Left lung (tissue), 10 donors: ENCODE data around the gene VOPP1. TPM values are rescaled to one million over a fixed set of nuclear protein-coding genes. Genes with fewer than 3 reads are reported as not detected.

Source experiments
- ATAC-seq: fragments of 200-7000 bp; cut with Tn5 transposase; one replicate; pipeline ENCODE4 v1.9.1; 2020; ENCODE audit warnings: moderate library complexity
- DNase-seq, 4 donors: peaks; one replicate each; pipeline ENCODE4 v3.0.0-alpha.2; 2013 to 2020
- H3K27ac ChIP-seq, 2 donors: fragments of 200-600 bp; sonication (generic) in 1 of 2; one replicate each; pipeline versions ENCODE4 v1.5.0 to v1.8.0; 2020 to 2021
- H3K27me3 ChIP-seq, 2 donors: fragments of 200-600 bp; sonication (generic) in 1 of 2; one replicate each; pipeline versions ENCODE4 v1.5.0 to v1.8.0; 2020 to 2021
- H3K36me3 ChIP-seq, 2 donors: fragments of 200-600 bp; sonication (generic) in 1 of 2; one replicate each; pipeline versions ENCODE4 v1.5.0 to v1.8.0; 2020 to 2021
- H3K4me1 ChIP-seq, 2 donors: fragments of 200-600 bp; one replicate each; pipeline ENCODE4 v1.8.0; 2021
- H3K4me3 ChIP-seq, 2 donors: fragments of 200-600 bp; sonication (generic) in 1 of 2; one replicate each; pipeline versions ENCODE4 v1.5.0 to v1.8.0; 2020 to 2021; ENCODE audit warnings: mild to moderate bottlenecking in 1 of 2
- H3K9me3 ChIP-seq, 2 donors: fragments of 200-600 bp; sonication (generic) in 1 of 2; one replicate each; pipeline versions ENCODE4 v1.5.0 to v1.8.0; 2020 to 2021
- intact Hi-C, 2 donors: fragments of 100-400 bp; cut with DNase I; formaldehyde crosslinking; loops; one replicate each; pipeline versions ENCODE4 v1.11.2 to v1.14.2; 2022
- polyA plus RNA-seq, 6 donors: library from polyadenylated mRNA; unstranded; fragments of 120-200 nt; gene quantifications; one replicate each; pipeline ENCODE4 v1.2.1, GENCODE V29; 2013; ENCODE audit not compliant: insufficient read length in 6 of 6
- total RNA-seq, 2 donors: library from RNA; stranded (reverse); fragmentation: NEBNext Ultra II Directional; extraction: Animal tissue kit (Norgen Biotek cat#: 25700); gene quantifications; one replicate each; pipeline ENCODE4 v1.2.1, GENCODE V29; 2021
- TF ChIP-seq, protein P1 (sequence below), 2 donors: fragments of 200-600 bp; sonication (generic) in 1 of 2; IDR thresholded peaks; one replicate each; pipeline versions ENCODE4 v1.5.0 to v1.8.0; 2021; ENCODE audit warnings: antibody characterized with exemption in 2 of 2
- donor health status: DM: no; HTN: yes; CAD: no.
- donor health status: DM: no; HTN: no; CAD: no.

Gene VOPP1
- total and polyA plus RNA-seq, 8 donors = 35.4 to 68.5 (median 40.4) TPM

DNA sequence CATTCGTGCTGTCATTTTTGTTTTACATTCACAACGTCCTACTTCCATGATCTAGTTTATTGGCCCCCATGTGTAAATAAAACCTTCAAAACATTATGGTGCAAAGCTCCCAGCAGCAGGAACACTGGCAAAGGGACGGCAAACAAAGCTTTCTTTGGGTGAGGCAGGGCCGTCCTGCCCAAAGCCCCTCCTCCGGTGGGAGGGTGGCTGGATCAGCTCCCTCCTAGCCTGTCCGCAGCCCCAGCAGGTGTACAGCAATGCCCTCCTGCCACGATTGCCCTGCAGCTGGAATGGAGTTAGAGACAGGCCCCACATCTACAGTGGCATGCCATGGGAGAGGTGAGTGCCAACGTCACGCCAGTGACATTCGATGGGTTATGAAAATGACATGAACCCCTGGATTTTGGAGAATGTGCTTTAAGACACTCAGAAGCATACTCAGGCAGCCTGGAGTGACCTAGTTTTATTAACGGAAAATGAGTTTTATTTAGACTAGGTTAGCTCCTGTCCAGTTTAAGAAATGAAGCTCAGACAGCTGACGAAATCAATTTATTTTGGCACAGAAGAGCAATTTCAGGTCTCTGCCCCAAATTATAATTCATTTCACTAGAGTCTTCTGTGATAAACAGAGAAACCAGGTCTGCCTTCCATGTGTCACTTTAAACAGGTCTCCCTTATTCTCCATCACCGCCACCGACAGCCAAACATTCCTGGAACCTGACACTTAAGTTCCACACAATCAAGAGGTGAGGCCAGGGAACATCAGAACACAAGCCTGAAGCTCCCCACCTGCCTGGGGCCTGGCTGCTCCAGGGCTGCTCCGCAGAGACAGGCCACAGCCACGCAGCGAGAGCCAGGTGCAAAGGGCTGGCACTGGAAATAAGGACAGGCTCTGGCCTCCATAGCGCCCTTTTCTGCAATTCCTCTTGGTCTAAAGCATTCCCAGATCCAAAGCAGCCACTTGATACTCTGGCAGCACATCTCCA lies 50.1 kb downstream of the VOPP1 start:
- intact Hi-C loops = no loop called here
- ATAC-seq (no peak), DNase-seq (no peak)
- no peaks in the 10 kb centered on the region for H3K9me3 ChIP-seq
- peaks cover 0 to 12% of the 10 kb centered on the region in 2 donors for H3K4me1 ChIP-seq
- H3K27me3 ChIP-seq = no peaks in the 10 kb centered on the region
- no peak overlapping the region for H3K27ac ChIP-seq
- H3K36me3 ChIP-seq = peaks cover 0 to 32% of the 10 kb centered on the region in 2 donors
- TF ChIP-seq, protein P1, sequence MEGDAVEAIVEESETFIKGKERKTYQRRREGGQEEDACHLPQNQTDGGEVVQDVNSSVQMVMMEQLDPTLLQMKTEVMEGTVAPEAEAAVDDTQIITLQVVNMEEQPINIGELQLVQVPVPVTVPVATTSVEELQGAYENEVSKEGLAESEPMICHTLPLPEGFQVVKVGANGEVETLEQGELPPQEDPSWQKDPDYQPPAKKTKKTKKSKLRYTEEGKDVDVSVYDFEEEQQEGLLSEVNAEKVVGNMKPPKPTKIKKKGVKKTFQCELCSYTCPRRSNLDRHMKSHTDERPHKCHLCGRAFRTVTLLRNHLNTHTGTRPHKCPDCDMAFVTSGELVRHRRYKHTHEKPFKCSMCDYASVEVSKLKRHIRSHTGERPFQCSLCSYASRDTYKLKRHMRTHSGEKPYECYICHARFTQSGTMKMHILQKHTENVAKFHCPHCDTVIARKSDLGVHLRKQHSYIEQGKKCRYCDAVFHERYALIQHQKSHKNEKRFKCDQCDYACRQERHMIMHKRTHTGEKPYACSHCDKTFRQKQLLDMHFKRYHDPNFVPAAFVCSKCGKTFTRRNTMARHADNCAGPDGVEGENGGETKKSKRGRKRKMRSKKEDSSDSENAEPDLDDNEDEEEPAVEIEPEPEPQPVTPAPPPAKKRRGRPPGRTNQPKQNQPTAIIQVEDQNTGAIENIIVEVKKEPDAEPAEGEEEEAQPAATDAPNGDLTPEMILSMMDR (IDR thresholded peaks at IDR 0.05) = no peak
- no peak overlapping the region for H3K4me3 ChIP-seq

DNA sequence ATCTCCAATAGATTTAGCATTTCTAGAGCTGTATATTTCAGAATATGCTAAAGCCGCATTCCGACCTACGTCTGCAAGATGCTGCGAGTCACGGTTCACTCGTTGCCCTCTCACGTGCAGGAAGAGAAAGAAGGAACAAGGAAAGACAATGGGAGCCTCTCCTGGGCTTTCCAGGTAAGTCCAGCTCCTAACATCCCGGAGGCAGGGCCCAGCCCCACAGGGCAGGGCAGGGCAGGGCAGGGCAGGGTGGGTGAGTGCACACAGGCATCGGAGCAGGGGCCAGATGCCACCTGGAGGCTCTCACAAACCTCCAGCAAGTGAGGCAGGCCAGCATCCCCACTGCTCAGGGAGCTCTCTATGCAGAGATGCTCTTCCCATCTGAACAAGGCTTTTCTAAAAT lies 50.8 kb downstream of the VOPP1 start:
- no peak for DNase-seq
- no peak overlapping the region for H3K4me3 ChIP-seq
- H3K9me3 ChIP-seq = no peaks in the 10 kb centered on the region
- peaks cover 0 to 5% of the 10 kb centered on the region in 2 donors for H3K4me1 ChIP-seq
- peaks cover 0 to 36% of the 10 kb centered on the region in 2 donors for H3K36me3 ChIP-seq
- TF ChIP-seq, protein P1 (IDR thresholded peaks at IDR 0.05) = no peak
- ATAC-seq = no peak
- intact Hi-C loops = no loop called here
- no peaks in the 10 kb centered on the region for H3K27me3 ChIP-seq
- H3K27ac ChIP-seq = no peak overlapping the region

DNA sequence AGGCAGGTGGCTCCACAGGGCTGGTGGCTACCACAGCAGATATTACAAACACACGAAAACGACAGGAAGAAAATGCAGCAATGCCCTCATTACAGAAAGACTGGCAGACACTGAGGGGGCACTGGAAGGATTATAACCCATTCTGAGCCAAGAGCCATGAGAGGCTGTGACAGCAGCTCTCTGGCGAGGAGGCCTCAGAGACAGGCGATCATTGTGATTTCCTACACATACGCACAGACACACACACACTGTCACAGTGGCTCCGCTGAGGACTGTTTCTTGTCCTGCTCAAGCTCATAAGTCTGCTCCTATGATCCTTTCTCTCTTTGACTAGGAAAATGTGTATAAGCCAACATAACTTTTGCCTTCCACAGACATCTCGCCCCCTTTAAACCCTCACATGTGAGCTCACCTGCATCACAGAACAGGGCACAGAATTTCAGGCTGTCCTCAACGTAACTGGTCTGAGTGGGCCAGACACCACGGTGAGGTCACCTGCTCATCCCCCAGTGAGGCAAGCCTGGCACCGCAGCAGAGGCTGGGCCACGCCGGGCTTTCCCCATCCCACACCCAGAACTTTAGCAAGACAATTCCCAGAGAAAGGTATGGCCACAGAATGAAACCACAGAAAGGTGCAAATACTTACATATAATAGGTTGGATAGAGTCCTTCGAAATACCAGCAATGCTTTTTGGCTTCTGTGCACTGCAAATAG lies 51.7 kb downstream of the VOPP1 start:
- DNase-seq (no peak), ATAC-seq (no peak)
- H3K4me3 ChIP-seq = no peak overlapping the region
- H3K9me3 ChIP-seq = no peaks in the 10 kb centered on the region
- TF ChIP-seq, protein P1 (IDR thresholded peaks at IDR 0.05) = no peak
- intact Hi-C loops = no loop called here
- H3K27ac ChIP-seq = no peak overlapping the region
- no peaks in the 10 kb centered on the region for H3K27me3 ChIP-seq
- no peaks in the 10 kb centered on the region for H3K4me1 ChIP-seq
- H3K36me3 ChIP-seq = peaks cover 0 to 39% of the 10 kb centered on the region in 2 donors

DNA sequence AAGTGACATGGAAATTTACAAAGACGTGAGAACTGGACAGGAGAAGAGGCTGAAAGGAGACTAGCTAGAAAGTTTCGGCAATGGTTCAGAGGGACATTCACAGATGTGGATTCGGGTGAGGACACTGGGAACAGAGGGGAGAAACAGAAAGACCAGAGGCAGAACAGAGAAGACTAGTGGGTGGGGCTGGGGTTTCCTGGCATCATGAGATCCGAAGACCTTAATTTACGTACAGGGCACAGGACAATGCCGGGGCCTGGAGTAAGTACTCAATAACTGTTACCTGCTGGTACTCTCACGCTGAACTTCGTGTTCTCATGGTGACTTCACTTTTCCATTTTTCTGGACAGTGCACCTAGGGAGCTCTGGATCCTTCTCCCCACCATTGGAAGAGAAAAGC lies 53.5 kb downstream of the VOPP1 start:
- no peak overlapping the region for H3K27ac ChIP-seq
- no peaks in the 10 kb centered on the region for H3K27me3 ChIP-seq
- TF ChIP-seq, protein P1 (IDR thresholded peaks at IDR 0.05) = no peak
- peaks cover 0 to 53% of the 10 kb centered on the region in 2 donors for H3K36me3 ChIP-seq
- intact Hi-C loops = no loop called here
- ATAC-seq = no peak
- no peak for DNase-seq
- H3K9me3 ChIP-seq = no peaks in the 10 kb centered on the region
- H3K4me1 ChIP-seq = no peaks in the 10 kb centered on the region
- no peak overlapping the region for H3K4me3 ChIP-seq
